HG03045 (cell line): ENCODE results near the gene CDK5RAP2.
"Not testable (repeated sequence)": the region's sequence is repeated elsewhere in the genome, so short reads cannot be mapped to it uniquely, and the experiment has no call there.

Experiments
- ATAC-seq: cut with Tn5 transposase; IDR thresholded peaks from one replicate; pipeline ENCODE4 v1.9.1; 2021; ENCODE audit warnings: mild to moderate bottlenecking, moderate library complexity; ENCODE audit not compliant: unreplicated experiment

The CDK5RAP2 gene

GRCh38 chr9:120580051-120580896 is at the start of gene CDK5RAP2:
CDK5RAP2 (minus strand) TSS chr9:120580167; CDS start chr9:120579978, 189 bp downstream.
- peak; percentile 98 for ATAC-seq

- not testable (repeated sequence) for ATAC-seq
These were observed 49.0 kb upstream of the CDK5RAP2 start for GRCh38 chr9:120628925-120629497.

- no peak for ATAC-seq
These were observed 48.4 kb upstream of the CDK5RAP2 start for GRCh38 chr9:120628207-120628924.

GRCh38 chr9:120627073-120627472 is 47.1 kb upstream of the CDK5RAP2 start:
- ATAC-seq: no peak

GRCh38 chr9:120626512-120626911 is 46.5 kb upstream of the CDK5RAP2 start:
- ATAC-seq: no peak

- no peak for ATAC-seq
These were observed 45.3 kb upstream of the CDK5RAP2 start for GRCh38 chr9:120625222-120625621.

- no peak for ATAC-seq
These were observed 42.8 kb upstream of the CDK5RAP2 start for GRCh38 chr9:120622790-120623189.

GRCh38 chr9:120621941-120622340 is 42.0 kb upstream of the CDK5RAP2 start:
- ATAC-seq: no peak

GRCh38 chr9:120619751-120620655 is 40.0 kb upstream of the CDK5RAP2 start:
- ATAC-seq: no peak

- no peak for ATAC-seq
These were observed 37.3 kb upstream of the CDK5RAP2 start for GRCh38 chr9:120616966-120617935.

- no peak for ATAC-seq
These were observed 32.3 kb upstream of the CDK5RAP2 start for GRCh38 chr9:120612218-120612617.

- ATAC-seq: no peak
These were observed 31.7 kb upstream of the CDK5RAP2 start for GRCh38 chr9:120611690-120612068.

GRCh38 chr9:120610975-120611689 is 31.2 kb upstream of the CDK5RAP2 start:
- no peak for ATAC-seq

GRCh38 chr9:120609636-120610035 is 29.7 kb upstream of the CDK5RAP2 start:
- no peak for ATAC-seq

- no peak for ATAC-seq
These were observed 28.5 kb upstream of the CDK5RAP2 start for GRCh38 chr9:120608421-120608820.

GRCh38 chr9:120603591-120603990 is 23.6 kb upstream of the CDK5RAP2 start:
- ATAC-seq: no peak

GRCh38 chr9:120603010-120603409 is 23.0 kb upstream of the CDK5RAP2 start:
- ATAC-seq: no peak

- ATAC-seq: no peak
These were observed 13.9 kb upstream of the CDK5RAP2 start for GRCh38 chr9:120593955-120594277.
